A673 (cell line): ENCODE measurements around the gene SMC3.

Source experiments
- CTCF ChIP-seq: fragments of 300-800, 200-600 bp; sonication (generic); conservative IDR thresholded peaks from 2 replicates; pipeline ENCODE4 v1.5.1; 2017; ENCODE audit warnings: low read depth, mild to moderate bottlenecking, antibody characterized with exemption, low read length, moderate library complexity, mixed read lengths
- EZH2 ChIP-seq: fragments of 200-600 bp; sonication (generic); IDR thresholded peaks from 2 replicates; pipeline ENCODE4 v1.6.1; 2017; ENCODE audit warnings: borderline replicate concordance, low read depth, mild to moderate bottlenecking, mixed read lengths, antibody characterized with exemption, low read length; ENCODE audit not compliant: poor library complexity, severe bottlenecking

GRCh38 chr10:110646417-110647135, 79.1 kb downstream of the SMC3 start:
- TF ChIP-seq CTCF = no peak
- TF ChIP-seq EZH2 = no peak
